Measurements from ENCODE around the gene GRPEL1.

Gene GRPEL1

GRCh38 chr4:7043284-7044136 is 24.4 kb downstream of the GRPEL1 start, which contains the start of gene TADA2B:
TSS of gene TADA2B (plus strand) at chr4:7043372. CDS start at chr4:7043580, 208 bp downstream.
- no peak for DNase-seq

DNA sequence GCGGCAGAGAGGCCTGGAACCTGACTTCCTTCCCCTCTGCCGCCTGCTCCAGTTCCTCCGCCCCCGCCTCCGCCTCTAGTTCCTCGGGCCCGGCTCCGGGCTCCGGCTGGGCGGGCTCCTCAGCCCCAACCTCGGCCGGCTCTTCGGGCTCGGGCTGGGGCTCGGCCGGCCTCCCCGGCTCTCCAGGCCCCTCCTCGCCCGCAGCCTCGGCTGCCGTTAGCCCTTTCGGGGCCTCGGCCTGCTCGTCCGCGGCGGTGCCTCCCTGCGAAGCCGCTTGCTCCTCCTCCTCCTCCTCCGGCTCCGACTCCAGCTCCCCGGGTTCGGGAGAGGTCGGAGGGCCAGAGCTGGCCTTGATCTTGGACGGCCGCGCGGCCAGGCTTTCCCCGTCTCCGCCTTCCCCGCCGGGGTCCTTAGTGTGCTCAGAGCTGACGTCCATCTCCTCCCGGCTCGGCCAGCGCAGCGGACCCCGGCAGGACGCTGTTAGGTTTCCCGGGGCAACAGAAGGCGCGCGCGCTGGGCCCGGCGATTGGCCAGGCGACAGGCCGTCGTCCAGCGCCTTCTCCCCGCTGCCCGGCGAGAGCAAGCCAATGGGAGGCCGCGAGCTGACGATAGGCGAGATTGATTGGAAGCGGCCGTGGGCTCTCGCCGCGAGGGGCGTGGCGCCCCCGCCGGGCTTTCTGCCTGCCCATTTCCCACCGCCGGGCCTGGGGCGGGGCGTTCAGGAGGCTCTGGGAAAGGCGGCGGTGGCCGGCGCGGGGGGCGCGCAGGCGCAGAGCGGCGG is 25.2 kb downstream of the GRPEL1 start:
- peak; percentile 99 for DNase-seq

DNA sequence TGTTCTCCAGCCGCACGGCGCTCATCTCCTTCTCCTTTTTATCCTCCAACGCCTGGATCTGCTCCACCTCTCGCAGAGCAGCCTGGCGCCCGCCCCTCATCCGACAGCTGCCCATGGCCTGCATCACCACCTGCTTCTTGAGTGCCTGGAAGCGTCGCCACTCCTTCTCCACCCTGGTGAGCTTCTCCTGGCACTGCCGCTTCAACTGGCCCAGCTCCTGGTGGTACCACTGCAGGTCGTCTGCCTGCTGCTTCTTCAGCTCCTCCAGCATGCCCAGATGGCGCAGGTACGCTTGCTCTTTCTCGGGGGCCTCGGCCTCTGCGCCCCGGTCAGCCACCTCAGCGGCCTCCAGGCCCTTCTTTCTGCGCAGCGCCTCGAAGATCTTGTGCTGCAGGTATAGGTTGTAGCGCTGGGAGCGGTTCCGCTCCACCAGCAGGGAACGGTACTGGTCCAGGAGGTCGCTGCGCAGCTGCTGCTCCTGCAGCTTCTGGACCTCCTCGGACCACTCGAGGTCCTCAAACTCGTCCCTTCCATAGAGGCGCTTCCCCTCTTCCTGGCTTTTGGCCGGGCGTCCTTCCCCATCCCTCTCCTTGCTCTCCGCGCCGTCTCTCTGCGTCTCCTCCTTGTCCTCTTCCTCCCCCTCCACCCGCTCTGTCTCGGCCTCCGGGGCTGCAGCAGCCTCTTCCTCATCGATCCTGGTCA is 25.9 kb downstream of the GRPEL1 start:
- no peak for DNase-seq

- DNase-seq, result no peak
Measured at GRCh38 chr4:7041246-7041645, 26.6 kb downstream of the GRPEL1 start.

GRCh38 chr4:7040765-7041164 is 27.1 kb downstream of the GRPEL1 start:
- DNase-seq, result no peak

DNA sequence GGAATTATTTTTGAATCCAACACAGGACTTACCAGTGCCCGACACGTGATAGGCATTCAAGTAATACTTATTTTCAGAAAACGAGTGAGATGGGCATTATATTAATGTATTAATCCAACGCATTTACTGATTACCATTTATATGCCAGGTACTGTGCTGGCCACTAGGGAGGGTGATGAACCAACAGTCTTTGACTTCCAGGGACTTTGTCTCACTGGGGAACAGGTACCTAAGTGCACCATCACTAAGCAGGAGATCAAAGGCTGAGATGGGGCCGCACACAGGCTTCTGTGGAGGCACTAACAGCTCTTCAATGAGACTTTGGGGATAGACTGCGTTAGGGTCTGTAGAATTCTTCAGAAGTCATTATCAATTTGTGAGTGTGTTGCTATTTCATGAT is 30.4 kb downstream of the GRPEL1 start:
- no peak for DNase-seq

DNA sequence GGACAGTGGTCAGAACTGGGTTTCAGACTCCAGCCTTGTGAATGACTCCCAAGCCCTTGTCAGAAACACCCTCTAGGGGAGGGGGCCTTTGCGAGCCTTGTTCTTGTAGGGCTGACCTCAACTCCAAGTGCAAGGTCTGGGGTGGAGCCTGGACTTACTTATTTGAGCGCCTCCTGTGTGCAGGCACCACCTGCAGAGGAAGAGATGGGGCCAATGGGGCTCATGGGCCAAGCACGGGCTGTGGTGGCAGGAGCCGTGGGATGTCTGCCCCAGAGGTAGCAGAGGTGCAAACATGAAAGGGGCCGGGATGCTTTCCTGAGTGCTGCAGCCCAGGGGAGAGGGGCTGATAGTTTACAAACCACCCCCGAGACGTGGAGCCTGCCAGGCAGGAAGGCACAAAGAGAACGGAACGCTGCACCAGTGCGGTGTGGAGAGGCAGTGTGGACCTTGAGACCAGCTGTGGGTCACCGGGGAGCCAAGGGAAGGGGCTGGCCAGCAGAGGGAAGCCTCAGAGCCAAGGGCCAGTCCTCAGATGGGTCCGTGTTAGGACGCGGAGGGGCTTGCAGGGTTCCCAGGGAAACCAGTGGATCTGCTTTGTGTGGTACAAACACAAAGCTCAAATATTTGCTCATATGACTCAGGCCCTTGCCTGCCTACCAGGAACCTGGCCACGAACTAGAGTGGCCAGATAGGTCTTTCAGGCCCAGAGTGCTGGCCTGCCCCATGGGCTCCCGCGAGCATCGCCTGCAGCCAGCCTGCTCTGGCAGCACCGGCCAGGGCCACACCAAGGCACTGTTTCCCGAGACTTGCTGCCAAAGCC is 33.4 kb downstream of the GRPEL1 start:
- DNase-seq, result peak; percentile 47

DNA sequence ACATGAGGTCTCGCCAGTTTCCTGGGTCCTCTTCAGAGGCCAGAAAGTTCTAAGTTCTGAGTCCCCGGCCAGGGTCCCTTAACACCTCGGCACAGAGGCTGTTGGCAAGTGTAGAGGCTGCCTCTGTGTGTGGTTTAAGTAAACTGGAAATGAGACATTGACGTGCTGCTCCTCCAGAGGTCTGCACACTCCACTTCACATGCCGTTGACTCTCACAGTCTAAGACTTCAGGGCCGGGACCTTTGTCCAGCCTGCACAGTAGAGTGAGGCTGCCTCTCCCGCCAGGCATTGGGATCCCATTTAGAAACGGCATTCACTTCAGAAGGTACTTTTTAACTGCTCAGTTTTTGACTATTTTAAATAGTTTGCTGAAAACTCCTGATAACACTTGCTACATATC is 35.3 kb downstream of the GRPEL1 start:
- DNase-seq, result no peak

DNA sequence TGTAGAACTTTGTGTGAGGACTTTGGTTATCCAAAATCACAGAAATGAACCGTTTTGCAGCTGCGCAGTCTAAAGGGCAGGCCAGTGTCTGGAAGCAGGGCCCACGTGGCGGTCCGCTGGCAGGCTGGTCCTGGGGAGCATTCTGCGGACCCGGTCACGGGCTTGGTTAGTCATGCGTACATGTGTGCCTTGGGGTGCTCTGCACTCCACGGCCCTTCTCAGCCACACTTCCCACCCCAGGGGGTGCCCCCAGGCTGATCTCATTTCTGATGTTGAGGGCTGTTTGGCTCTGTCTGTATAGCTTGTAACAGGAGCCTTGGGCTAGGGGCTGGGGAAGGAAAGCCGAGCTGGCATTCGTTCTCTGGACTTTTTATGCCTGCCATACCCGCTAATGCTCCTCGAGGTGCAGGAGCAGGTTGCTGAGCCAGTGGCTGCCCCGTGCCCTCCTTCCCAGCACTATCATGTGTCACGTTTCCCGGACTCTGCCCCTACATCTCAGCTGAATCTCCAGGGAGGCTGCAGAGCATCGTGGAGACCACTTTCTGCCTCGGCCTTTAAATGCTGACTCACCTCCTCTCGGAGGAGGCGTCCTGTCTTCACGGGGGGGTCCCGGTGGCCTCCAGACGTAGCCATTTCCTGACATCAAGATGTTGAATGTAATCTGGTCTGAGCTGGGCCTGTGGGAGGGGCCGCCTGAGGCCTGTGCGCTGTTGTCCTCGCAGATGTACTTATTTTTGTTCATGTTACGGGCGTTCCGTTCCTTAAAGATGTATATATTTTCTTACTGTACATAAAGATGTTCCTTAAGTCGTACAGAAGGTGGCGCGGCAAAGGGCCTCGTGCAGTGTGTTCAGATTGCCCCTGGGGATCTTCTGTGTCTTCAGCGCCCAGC is 36.1 kb downstream of the GRPEL1 start:
- no peak for DNase-seq

DNA sequence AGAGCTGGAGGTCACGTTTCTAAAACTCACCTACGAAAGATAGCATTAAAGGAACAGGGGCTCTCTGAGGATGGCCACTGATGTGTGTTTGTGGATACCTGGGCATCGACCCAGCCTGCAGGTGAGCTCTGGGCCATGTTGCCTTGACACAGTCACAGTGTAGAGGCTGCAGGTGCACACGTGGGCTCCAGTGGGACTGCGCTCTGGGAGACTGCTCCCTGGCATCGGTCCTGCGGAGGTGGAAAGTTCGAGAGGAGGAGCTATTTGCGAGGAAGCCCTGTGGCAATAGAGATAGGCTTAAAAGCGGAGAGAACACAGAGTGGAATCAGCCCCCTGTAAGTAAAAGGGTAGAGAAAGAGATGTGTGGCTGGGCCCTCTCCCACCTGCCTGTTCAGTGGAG is 37.0 kb downstream of the GRPEL1 start:
- no peak for DNase-seq

DNA sequence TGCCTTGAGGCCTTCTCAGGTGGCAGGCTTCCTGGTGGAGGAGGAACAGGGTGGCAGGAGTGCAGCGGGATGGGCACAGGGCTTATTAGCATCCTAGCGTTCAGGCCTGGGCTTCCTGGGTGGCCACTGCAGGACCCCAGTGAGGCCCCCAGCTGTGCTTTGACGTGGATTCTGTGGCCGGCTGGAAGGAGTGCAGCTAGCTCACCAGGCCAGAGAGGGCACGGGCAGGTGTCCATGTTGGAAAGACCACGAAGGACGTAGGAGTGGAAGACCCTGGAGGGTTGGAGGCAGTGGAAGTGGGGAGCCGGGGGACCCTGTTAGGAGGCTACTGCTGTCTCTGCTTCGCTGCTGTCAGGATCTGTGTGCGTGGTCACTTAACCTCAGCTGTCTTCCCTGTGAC is 37.9 kb downstream of the GRPEL1 start:
- DNase-seq, result no peak

- DNase-seq, result no peak
Measured at GRCh38 chr4:7029212-7029611, 38.7 kb downstream of the GRPEL1 start.

GRCh38 chr4:7027913-7028312 is 40.0 kb downstream of the GRPEL1 start:
- DNase-seq, result no peak

DNA sequence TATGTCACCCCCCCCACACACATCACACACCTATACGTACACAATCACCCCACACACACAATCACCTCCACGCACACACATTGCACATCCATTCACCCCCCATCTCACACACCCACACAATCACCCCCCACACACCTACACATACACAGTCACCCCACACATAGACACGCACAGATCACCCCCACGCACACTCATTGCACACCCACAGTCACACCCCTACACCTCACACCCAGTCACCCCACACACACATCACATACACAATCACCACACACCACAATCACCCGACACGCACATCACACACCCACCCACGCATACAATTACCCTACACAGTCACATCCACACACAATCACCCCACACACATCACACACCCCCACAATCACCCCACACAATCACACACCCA is 40.6 kb downstream of the GRPEL1 start:
- DNase-seq, result no peak

GRCh38 chr4:7026107-7026506 is 41.8 kb downstream of the GRPEL1 start:
- no peak for DNase-seq

DNA sequence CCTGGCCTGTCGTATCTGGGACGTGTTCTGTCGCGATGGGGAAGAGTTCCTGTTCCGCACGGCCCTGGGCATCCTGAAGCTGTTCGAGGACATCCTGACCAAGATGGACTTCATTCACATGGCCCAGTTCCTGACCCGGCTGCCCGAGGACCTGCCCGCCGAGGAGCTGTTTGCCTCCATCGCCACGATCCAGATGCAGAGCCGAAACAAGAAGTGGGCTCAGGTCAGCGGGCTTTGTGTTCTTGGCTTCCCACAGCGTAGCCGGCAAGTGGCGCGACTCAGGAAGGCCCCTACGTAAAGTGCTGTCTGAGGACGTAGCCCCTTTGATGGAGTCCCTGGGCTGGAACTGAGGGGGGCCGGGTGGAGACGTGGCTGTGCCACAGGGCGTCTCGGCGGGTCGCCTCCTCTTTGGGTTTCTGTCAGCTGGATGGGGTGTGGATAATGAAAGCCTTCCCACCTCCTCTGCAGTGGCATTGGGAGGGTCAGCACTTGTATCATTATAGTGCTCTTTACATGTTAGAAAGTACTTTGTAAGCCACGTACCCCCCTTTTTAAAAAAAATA is 42.7 kb downstream of the GRPEL1 start:
- no peak for DNase-seq

- DNase-seq, result no peak
Measured at GRCh38 chr4:7024336-7024890, 43.5 kb downstream of the GRPEL1 start.

- DNase-seq, result no peak
Measured at GRCh38 chr4:7023901-7024300, 44.0 kb downstream of the GRPEL1 start.

- DNase-seq, result no peak
Measured at GRCh38 chr4:7023486-7023885, 44.4 kb downstream of the GRPEL1 start.

GRCh38 chr4:7021930-7022664 is 45.8 kb downstream of the GRPEL1 start:
- DNase-seq, result peak; percentile 75
